K562 (cell line): ENCODE measurements around the gene RUSC1. TPM values are rescaled to one million over a fixed set of nuclear protein-coding genes. Genes with fewer than 3 reads are reported as not detected.

Experiments
- CBFB ChIP-seq: sonication (generic); formaldehyde crosslinking; IDR thresholded peaks from 2 replicates; pipeline ENCODE4 v1.4.0; 2020; ENCODE audit warnings: mild to moderate bottlenecking, missing genetic modification reagents
- CHD2 ChIP-seq: IDR thresholded peaks from 2 replicates; pipeline ENCODE4 v1.6.1; 2011; ENCODE audit warnings: low read depth, low read length
- CREM ChIP-seq: IDR thresholded peaks from 2 replicates; pipeline ENCODE4 v1.6.1; 2014; ENCODE audit warnings: antibody characterized with exemption, low read depth
- GATAD2A ChIP-seq: fragments of 450-650 bp; IDR thresholded peaks from 2 replicates; pipeline ENCODE4 v1.6.1; 2017
- HCFC1 ChIP-seq: IDR thresholded peaks from 2 replicates; pipeline ENCODE4 v1.6.1; 2012; ENCODE audit warnings: low read depth, low read length, improper control_type of control experiment
- IRF2 ChIP-seq: sonication (generic); formaldehyde crosslinking; IDR thresholded peaks from 2 replicates; pipeline ENCODE4 v1.8.1; 2022; ENCODE audit warnings: mild to moderate bottlenecking, missing genetic modification reagents
- JUN ChIP-seq, 2 experiments: sonication (generic) in 1 of 2; formaldehyde crosslinking in 1 of 2; IDR thresholded peaks; 2 replicates each; pipeline versions ENCODE4 v1.6.1 to v1.8.0; 2012 to 2022; ENCODE audit warnings: borderline replicate concordance in 2 of 2, mild to moderate bottlenecking in 2 of 2, improper control_type of control experiment in 1 of 2, low read depth in 1 of 2, low read length in 1 of 2, missing genetic modification reagents in 1 of 2
- KLF13 ChIP-seq: fragments of 450-650 bp; IDR thresholded peaks from 2 replicates; pipeline ENCODE4 v1.6.1; 2016; ENCODE audit warnings: missing genetic modification characterization, low read depth, mild to moderate bottlenecking, missing compliant biosample characterization, moderate library complexity, borderline replicate concordance
- PHF8 ChIP-seq: fragments of 200-600 bp; sonication (generic); IDR thresholded peaks from 2 replicates; pipeline ENCODE4 v1.6.1; 2012; ENCODE audit warnings: mixed run types, mild to moderate bottlenecking, inconsistent platforms, low read length, moderate library complexity, borderline replicate concordance
- RHOXF2B ChIP-seq: fragments of 250-450 bp; sonication (Bioruptor Pico); conservative IDR thresholded peaks from 2 replicates; pipeline ENCODE4 v1.5.1; 2021
- RUNX1 ChIP-seq: sonication (generic); IDR thresholded peaks from 2 replicates; pipeline ENCODE4 v1.6.1; 2016; ENCODE audit warnings: antibody characterized with exemption, low read depth
- SPI1 ChIP-seq: IDR thresholded peaks from 2 replicates; pipeline ENCODE4 v1.6.1; 2011; ENCODE audit warnings: low read depth, low read length, control low read depth, borderline replicate concordance
- SREBF2 ChIP-seq: sonication (generic); formaldehyde crosslinking; IDR thresholded peaks from 2 replicates; pipeline ENCODE4 v1.4.0; 2020; ENCODE audit warnings: mild to moderate bottlenecking, missing genetic modification reagents
- SRSF7 ChIP-seq: fragments of 200-400 bp; formaldehyde crosslinking; optimal IDR thresholded peaks from 2 replicates; pipeline ENCODE3; 2017; ENCODE audit warnings: mild to moderate bottlenecking, low read depth, low read length
- TBP ChIP-seq: optimal IDR thresholded peaks from 2 replicates; pipeline ENCODE3; 2011; ENCODE audit warnings: low read depth, low read length, improper control_type of control experiment
- ZBTB8A ChIP-seq: fragments of 450-650 bp; IDR thresholded peaks from 2 replicates; pipeline ENCODE4 v1.6.1; 2018; ENCODE audit warnings: mild to moderate bottlenecking, moderate library complexity; ENCODE audit not compliant: partially characterized antibody
- ZFPM2 ChIP-seq: fragments of 250-450 bp; sonication (Bioruptor Pico); IDR thresholded peaks from 2 replicates; pipeline ENCODE4 v1.5.1; 2022; ENCODE audit warnings: mild to moderate bottlenecking
- ZNF699 ChIP-seq: fragments of 250-450 bp; sonication (Bioruptor Pico); IDR thresholded peaks from 2 replicates; pipeline ENCODE4 v1.8.0; 2021; ENCODE audit warnings: mild to moderate bottlenecking, moderate library complexity; ENCODE audit not compliant: insufficient replicate concordance
- ZNF79 ChIP-seq: fragments of 250-450 bp; sonication (Bioruptor Pico); IDR thresholded peaks from 2 replicates; pipeline ENCODE4 v1.4.0; 2020; ENCODE audit warnings: low read depth, mild to moderate bottlenecking, moderate library complexity
- polyA plus RNA-seq, 8 experiments: library from polyadenylated mRNA; depleted of rRNA in 4 of 8; stranded (reverse) in 5 of 8; unstranded in 3 of 8; fragments of >200 nt; fragmentation: Nextera tagmentation in 2 of 8; fragmentation: Illumina TruSeq in 1 of 8; extraction: Ambion mirVana in 2 of 8; extraction: Trizol in 1 of 8; gene quantifications; 2 replicates each; pipeline versions ENCODE4 v1.2.1 to v1.2.3, GENCODE V29; 2011 to 2014; ENCODE audit warnings: inconsistent platforms in 1 of 8, missing spikeins in 1 of 8
- total RNA-seq, 7 experiments: library from RNA; depleted of rRNA in 6 of 7; stranded (reverse); fragments of >200 nt in 6 of 7; fragmentation: Illumina TruSeq in 2 of 7; extraction: Trizol in 2 of 7; gene quantifications; 2 replicates each; pipeline versions ENCODE4 v1.2.1 to v1.2.3, GENCODE V29; 2011 to 2021; ENCODE audit warnings: low replicate concordance in 1 of 7
- TF ChIP-seq, protein P1 (sequence below): fragments of 250-450 bp; sonication (Bioruptor Pico); IDR thresholded peaks from 2 replicates; pipeline ENCODE4 v1.4.0; 2020; ENCODE audit warnings: borderline replicate concordance
- TF ChIP-seq, protein P2 (sequence below): sonication (generic); formaldehyde crosslinking; IDR thresholded peaks from 2 replicates; pipeline ENCODE4 v1.8.1; 2023; ENCODE audit warnings: mild to moderate bottlenecking, missing genetic modification reagents
- TF ChIP-seq, protein P3 (sequence below), 3 experiments: IDR thresholded peaks in 2 of 3; conservative IDR thresholded peaks in 1 of 3; 2 replicates each; pipeline ENCODE4 v1.5.1; 2011 to 2012; ENCODE audit warnings: low read length in 3 of 3, mild to moderate bottlenecking in 3 of 3, control low read depth in 2 of 3, improper control_type of control experiment in 1 of 3, inconsistent platforms in 1 of 3, low read depth in 1 of 3, mixed read lengths in 1 of 3, moderate library complexity in 1 of 3; ENCODE audit not compliant: insufficient read depth in 2 of 3

Gene RUSC1
- total and polyA plus RNA-seq, 9 of the 15 experiments (the other 6 are each of a cell fraction or from before 2014, with no cell fraction given) = 5.7 to 68.3 (median 33.6) TPM

DNA sequence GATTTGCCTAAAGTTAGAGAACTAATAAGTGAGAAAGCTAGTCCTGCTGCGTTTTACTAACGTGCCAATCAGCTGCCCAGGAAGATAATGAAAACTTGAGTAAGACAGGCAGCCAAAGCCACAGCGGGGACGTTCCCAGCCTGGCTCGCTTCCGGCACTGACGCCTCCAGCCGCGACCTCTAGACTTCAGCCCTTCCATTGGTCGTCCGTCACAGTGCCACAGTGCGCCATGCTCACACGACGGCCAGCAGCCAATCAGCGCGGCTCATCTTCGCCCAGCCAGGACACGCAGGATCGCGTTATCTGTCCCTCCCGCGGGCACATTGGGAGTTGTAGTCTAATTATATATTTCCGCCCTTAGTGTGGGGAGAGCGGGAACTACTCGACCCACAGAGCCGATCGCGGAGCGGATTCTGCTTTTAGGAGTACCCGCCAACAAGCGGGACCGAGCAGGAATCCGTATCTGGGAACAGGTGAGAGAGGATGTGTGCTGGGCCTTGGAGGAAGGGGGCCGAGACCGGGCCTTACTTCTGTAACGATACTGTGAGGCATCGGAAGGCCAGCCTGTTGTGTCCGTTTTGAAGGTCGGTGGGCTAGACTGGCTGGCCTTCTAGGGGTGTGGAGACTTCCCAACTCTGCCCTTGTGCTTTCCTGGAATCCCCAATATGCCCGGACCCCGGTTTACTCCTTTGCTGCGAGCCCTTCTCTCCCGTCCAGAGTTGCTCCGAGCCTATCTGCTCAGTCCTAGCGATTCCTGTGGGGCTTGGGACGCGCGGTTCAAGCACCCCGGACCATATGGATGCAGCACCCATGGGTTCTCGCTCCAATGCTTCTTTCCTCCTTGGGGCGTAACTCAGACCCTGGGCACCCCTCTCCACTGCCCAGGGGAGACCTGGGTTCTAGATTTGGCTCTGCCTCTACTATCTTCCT is 11.9 kb upstream of the RUSC1 start, which contains the start of gene FDPS (continued):
- TF ChIP-seq, protein P1, sequence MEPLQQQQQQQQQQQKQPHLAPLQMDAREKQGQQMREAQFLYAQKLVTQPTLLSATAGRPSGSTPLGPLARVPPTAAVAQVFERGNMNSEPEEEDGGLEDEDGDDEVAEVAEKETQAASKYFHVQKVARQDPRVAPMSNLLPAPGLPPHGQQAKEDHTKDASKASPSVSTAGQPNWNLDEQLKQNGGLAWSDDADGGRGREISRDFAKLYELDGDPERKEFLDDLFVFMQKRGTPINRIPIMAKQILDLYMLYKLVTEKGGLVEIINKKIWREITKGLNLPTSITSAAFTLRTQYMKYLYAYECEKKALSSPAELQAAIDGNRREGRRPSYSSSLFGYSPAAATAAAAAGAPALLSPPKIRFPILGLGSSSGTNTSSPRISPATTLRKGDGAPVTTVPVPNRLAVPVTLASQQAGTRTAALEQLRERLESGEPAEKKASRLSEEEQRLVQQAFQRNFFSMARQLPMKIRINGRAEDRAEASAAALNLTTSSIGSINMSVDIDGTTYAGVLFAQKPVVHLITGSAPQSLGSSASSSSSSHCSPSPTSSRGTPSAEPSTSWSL = no peak
- TF ChIP-seq KLF13 (tag) (0 out of 2 replicates have a peak, but pooled peaks have one; percentile 34), RHOXF2B (CRISPR knock-in tag) (no peak), ZNF699 (no peak), CREM (peak; percentile 99), CHD2 (peak; percentile 93), ZNF79 (CRISPR knock-in tag) (no peak), SPI1 (no peak), TBP (peak; percentile 78), IRF2 (CRISPR knock-in tag) (no peak), CBFB (CRISPR knock-in tag) (no peak), GATAD2A (no peak; the same call in 1 of the 2 replicates), SRSF7 (no peak), HCFC1 (peak; percentile 99), ZFPM2 (CRISPR knock-in tag) (no peak), PHF8 (peak; percentile 83; the same call in 1 of the 2 replicates), RUNX1 (no peak), JUN (IDR thresholded peaks at IDR 0.05; ENCODE audit: borderline replicate concordance, low read depth, low read length) (peak; percentile 55; the same call in 1 of the 2 replicates), JUN (CRISPR knock-in tag; IDR thresholded peaks at IDR 0.05; ENCODE audit: borderline replicate concordance) (no peak), ZBTB8A (no peak), SREBF2 (CRISPR knock-in tag) (no peak)
- TF ChIP-seq, protein P2, sequence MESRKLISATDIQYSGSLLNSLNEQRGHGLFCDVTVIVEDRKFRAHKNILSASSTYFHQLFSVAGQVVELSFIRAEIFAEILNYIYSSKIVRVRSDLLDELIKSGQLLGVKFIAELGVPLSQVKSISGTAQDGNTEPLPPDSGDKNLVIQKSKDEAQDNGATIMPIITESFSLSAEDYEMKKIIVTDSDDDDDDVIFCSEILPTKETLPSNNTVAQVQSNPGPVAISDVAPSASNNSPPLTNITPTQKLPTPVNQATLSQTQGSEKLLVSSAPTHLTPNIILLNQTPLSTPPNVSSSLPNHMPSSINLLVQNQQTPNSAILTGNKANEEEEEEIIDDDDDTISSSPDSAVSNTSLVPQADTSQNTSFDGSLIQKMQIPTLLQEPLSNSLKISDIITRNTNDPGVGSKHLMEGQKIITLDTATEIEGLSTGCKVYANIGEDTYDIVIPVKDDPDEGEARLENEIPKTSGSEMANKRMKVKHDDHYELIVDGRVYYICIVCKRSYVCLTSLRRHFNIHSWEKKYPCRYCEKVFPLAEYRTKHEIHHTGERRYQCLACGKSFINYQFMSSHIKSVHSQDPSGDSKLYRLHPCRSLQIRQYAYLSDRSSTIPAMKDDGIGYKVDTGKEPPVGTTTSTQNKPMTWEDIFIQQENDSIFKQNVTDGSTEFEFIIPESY = peak; percentile 36; the same call in 1 of the 2 replicates
- TF ChIP-seq, protein P3, sequence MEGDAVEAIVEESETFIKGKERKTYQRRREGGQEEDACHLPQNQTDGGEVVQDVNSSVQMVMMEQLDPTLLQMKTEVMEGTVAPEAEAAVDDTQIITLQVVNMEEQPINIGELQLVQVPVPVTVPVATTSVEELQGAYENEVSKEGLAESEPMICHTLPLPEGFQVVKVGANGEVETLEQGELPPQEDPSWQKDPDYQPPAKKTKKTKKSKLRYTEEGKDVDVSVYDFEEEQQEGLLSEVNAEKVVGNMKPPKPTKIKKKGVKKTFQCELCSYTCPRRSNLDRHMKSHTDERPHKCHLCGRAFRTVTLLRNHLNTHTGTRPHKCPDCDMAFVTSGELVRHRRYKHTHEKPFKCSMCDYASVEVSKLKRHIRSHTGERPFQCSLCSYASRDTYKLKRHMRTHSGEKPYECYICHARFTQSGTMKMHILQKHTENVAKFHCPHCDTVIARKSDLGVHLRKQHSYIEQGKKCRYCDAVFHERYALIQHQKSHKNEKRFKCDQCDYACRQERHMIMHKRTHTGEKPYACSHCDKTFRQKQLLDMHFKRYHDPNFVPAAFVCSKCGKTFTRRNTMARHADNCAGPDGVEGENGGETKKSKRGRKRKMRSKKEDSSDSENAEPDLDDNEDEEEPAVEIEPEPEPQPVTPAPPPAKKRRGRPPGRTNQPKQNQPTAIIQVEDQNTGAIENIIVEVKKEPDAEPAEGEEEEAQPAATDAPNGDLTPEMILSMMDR (IDR thresholded peaks at IDR 0.05 in 2 of 3, conservative IDR thresholded peaks at IDR 0.05 in 1 of 3; ENCODE audit: insufficient read depth in 2 of 3, low read depth in 1 of 3, low read length in 3 of 3) = 0 out of 6 replicates have a peak, but pooled peaks of 1 of the 3 experiments have one; percentile 1
